Ovary (tissue), 9 donors: ENCODE data around the gene UNC5C. TPM values are rescaled to one million over a fixed set of nuclear protein-coding genes. Genes with fewer than 3 reads are reported as not detected.

Experiments
- DNase-seq, 5 donors: peaks; one replicate each; pipeline ENCODE4 v3.0.0-alpha.2; 2019 to 2020
- H3K27ac ChIP-seq, 2 donors: fragments of 200-600 bp; one replicate each; pipeline versions ENCODE4 v1.5.1 to v1.8.0; 2019 to 2022
- H3K27me3 ChIP-seq: fragments of 200-600 bp; one replicate; pipeline ENCODE4 v1.8.0; 2022
- H3K36me3 ChIP-seq: fragments of 200-600 bp; sonication (generic); one replicate; pipeline ENCODE4 v1.5.1; 2019
- H3K4me1 ChIP-seq: one replicate; pipeline ENCODE4 v1.8.1; 2013; ENCODE audit warnings: mild to moderate bottlenecking, moderate library complexity; ENCODE audit not compliant: insufficient read depth
- H3K4me3 ChIP-seq: fragments of 200-600 bp; sonication (generic); one replicate; pipeline ENCODE4 v1.5.1; 2017
- H3K9me3 ChIP-seq, 2 donors: fragments of 200-600 bp in 1 of 2; sonication (generic) in 1 of 2; one replicate each; pipeline versions ENCODE4 v1.5.1 to v1.8.1; 2013 to 2019; ENCODE audit warnings: mild to moderate bottlenecking in 1 of 2, moderate library complexity in 1 of 2
- EP300 ChIP-seq: sonication (generic); formaldehyde crosslinking; IDR thresholded peaks from one replicate; pipeline ENCODE4 v1.6.1; 2017; ENCODE audit warnings: antibody characterized with exemption
- POLR2A ChIP-seq: fragments of 450-650 bp; IDR thresholded peaks from one replicate; pipeline ENCODE4 v1.6.1; 2017; ENCODE audit warnings: antibody characterized with exemption, mild to moderate bottlenecking, moderate library complexity
- WGBS, 3 donors: extraction: QIAGEN DNeasy Blood & Tissue Kit in 1 of 3; methylation state at CpG; one replicate each; pipeline versions ENCODE4 v1.1.5 to v1.1.7; 2013 to 2017; 5-methylcytosine and 5-hydroxymethylcytosine counted together
- intact Hi-C, 4 donors: fragments of 100-400 bp; cut with DNase I; formaldehyde crosslinking; loops; one replicate each; pipeline versions ENCODE4 v1.11.0 to v1.15.1; 2022 to 2023
- polyA plus RNA-seq, 2 donors: library from polyadenylated mRNA; stranded (reverse); fragments of 200-250 nt in 1 of 2; fragments of 350-450 nt in 1 of 2; fragmentation: Illumina TruSeq in 1 of 2; extraction: RNeasy Lipid Tissue Mini Kit (QIAGEN cat#74804) in 1 of 2; gene quantifications; one replicate each; pipeline ENCODE4 v1.2.3, GENCODE V29; 2013 to 2014
- total RNA-seq, 7 donors: library from RNA; depleted of rRNA in 2 of 7; stranded (reverse); fragments of >200 nt in 2 of 7; fragmentation: NEBNext Ultra II Directional in 3 of 7; extraction: Animal tissue kit (Norgen Biotek cat#: 25700) in 3 of 7; gene quantifications; one replicate each; pipeline versions ENCODE4 v1.1.0 to v1.2.4, GENCODE V29; 2016 to 2023
- TF ChIP-seq, protein P1 (sequence below), 3 donors: fragments of 450-650 bp in 2 of 3; fragments of 200-600 bp in 1 of 3; IDR thresholded peaks; one replicate each; pipeline versions ENCODE4 v1.5.1 to v1.8.0; 2016 to 2022; ENCODE audit warnings: antibody characterized with exemption in 3 of 3, mild to moderate bottlenecking in 1 of 3
- donor health status: DM: no; HTN: no; CAD: no; lungs with moderate emphysema.
- donor health status: DM: no; HTN: no; CAD: no.
- donor health status: Bipolar disorder and iron deficiency.
- donor health status: DM: yes; HTN: yes; CAD: no.
- donor health status: DM: no; HTN: no; CAD: no.
- donor health status: DM: yes; HTN: yes; CAD: no.

UNC5C gene
- total and polyA plus RNA-seq, 9 donors, result 1.8 to 9.4 (median 3.9) TPM

DNA sequence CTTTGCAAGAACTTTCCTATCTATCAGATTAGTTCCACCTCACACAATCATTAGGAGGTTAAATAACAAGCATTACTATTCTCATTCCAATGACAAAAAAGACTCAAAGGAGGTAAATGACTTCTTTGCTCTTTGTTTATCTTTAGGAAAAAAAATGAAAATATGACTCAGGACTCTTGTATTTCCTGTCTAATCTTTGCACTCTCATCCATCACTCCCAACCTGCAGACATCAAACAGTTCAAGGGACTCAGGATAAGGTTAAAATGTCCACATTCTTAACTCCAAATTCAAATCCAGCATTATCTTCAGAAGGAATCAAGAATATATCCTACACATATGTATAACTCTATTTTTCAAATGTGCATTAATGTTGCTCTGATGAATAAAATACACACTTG is 139.6 kb downstream of the UNC5C start:
- intact Hi-C loops, result no loop called here
- TF ChIP-seq, protein P1, sequence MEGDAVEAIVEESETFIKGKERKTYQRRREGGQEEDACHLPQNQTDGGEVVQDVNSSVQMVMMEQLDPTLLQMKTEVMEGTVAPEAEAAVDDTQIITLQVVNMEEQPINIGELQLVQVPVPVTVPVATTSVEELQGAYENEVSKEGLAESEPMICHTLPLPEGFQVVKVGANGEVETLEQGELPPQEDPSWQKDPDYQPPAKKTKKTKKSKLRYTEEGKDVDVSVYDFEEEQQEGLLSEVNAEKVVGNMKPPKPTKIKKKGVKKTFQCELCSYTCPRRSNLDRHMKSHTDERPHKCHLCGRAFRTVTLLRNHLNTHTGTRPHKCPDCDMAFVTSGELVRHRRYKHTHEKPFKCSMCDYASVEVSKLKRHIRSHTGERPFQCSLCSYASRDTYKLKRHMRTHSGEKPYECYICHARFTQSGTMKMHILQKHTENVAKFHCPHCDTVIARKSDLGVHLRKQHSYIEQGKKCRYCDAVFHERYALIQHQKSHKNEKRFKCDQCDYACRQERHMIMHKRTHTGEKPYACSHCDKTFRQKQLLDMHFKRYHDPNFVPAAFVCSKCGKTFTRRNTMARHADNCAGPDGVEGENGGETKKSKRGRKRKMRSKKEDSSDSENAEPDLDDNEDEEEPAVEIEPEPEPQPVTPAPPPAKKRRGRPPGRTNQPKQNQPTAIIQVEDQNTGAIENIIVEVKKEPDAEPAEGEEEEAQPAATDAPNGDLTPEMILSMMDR (IDR thresholded peaks at IDR 0.05), result no peak
- no peak for TF ChIP-seq POLR2A
- no peak for TF ChIP-seq EP300
- no peaks in the 10 kb centered on the region for H3K36me3 ChIP-seq
- no peaks in the 10 kb centered on the region for H3K9me3 ChIP-seq
- DNase-seq, result no peak
- H3K27ac ChIP-seq, result no peak overlapping the region
- no peak overlapping the region for H3K4me3 ChIP-seq
- no peaks in the 10 kb centered on the region for H3K4me1 ChIP-seq
- H3K27me3 ChIP-seq, result no peaks in the 10 kb centered on the region

DNA sequence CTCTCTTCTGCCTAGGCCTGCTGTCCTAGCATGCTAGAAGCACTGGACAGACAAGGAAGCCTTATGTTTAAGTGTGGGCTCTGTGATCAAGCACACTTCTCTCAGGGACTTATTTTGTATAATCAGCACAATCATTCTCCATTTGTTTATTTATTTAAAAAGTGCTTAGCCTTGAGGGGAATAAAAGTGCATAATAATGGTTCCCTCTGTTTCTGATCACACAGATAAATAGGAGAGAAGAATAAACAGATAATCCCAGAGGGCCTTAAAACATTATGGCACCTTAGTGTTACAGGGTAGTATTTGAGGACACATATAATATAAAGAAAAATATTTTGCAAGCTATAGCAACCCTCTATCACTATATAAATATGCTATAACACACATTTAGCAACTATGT is 146.5 kb downstream of the UNC5C start:
- no peak for TF ChIP-seq EP300
- TF ChIP-seq, protein P1 (IDR thresholded peaks at IDR 0.05), result no peak
- no peak for TF ChIP-seq POLR2A
- no peaks in the 10 kb centered on the region for H3K36me3 ChIP-seq
- H3K9me3 ChIP-seq, result no peaks in the 10 kb centered on the region
- H3K27ac ChIP-seq, result no peak overlapping the region
- intact Hi-C loops, result no loop called here
- H3K4me1 ChIP-seq, result no peaks in the 10 kb centered on the region
- no peak overlapping the region for H3K4me3 ChIP-seq
- H3K27me3 ChIP-seq, result no peaks in the 10 kb centered on the region
- no peak for DNase-seq

DNA sequence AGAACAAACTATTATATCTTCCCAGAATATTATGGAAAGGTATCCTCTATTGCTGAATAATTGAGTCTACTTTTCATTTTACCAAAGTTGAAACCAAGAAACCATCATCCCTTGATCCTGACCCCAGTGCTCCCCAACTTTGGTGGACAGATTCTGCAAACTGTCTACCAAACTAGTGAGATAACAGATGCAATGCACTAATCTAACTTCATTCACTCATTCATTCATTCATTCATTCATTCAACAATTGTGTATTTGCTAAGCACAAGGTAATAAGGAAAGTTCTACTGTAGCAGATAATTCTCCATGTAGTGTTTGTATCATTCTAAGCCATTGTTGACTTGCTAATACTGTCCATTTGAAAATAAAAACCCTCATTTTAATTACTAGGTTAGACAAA is 150.6 kb downstream of the UNC5C start:
- intact Hi-C loops, result no loop called here
- Histone ChIP-seq H3K4me1 (no peaks in the 10 kb centered on the region), H3K9me3 (no peaks in the 10 kb centered on the region), H3K27me3 (no peaks in the 10 kb centered on the region), H3K4me3 (no peak overlapping the region), H3K27ac (no peak overlapping the region), H3K36me3 (no peaks in the 10 kb centered on the region)
- DNase-seq, result no peak
- TF ChIP-seq EP300 (no peak), POLR2A (no peak)
- TF ChIP-seq, protein P1 (IDR thresholded peaks at IDR 0.05), result no peak

DNA sequence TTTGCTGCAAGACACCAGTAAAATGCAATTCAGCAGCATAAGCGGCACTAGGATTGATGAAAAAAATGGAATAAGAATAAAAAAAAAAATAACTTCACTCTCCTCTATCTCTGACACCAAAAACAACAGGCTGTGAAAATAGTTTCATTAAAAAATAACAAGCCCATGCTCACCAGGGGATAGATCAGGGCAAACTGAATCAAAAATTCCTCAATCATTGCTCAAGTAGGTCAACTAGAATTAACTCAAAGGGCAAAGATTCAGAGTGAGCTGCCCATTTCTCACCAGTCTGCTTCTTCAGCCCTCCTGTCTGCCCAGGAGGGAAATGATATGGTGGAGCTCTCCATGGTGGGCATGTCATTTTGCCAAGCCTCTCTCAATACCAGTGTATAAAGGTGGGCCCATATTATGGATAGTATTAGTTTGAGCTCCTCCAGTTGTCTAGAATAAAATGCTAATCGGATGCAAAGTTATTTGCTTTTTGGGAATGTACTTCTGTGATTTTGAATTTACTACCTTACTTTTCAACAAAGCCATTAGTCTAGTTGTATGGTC is 153.9 kb downstream of the UNC5C start:
- H3K9me3 ChIP-seq, result no peaks in the 10 kb centered on the region
- TF ChIP-seq, protein P1 (IDR thresholded peaks at IDR 0.05), result no peak
- TF ChIP-seq EP300 (no peak), POLR2A (no peak)
- no peak overlapping the region for H3K27ac ChIP-seq
- no peak for DNase-seq
- 92 to 95% (median 93%) methylated on average over 2 of the region's 2 CpGs for WGBS, 3 donors
- H3K36me3 ChIP-seq, result no peaks in the 10 kb centered on the region
- no peaks in the 10 kb centered on the region for H3K27me3 ChIP-seq
- H3K4me1 ChIP-seq, result no peaks in the 10 kb centered on the region
- intact Hi-C loops, result no loop called here
- H3K4me3 ChIP-seq, result no peak overlapping the region

DNA sequence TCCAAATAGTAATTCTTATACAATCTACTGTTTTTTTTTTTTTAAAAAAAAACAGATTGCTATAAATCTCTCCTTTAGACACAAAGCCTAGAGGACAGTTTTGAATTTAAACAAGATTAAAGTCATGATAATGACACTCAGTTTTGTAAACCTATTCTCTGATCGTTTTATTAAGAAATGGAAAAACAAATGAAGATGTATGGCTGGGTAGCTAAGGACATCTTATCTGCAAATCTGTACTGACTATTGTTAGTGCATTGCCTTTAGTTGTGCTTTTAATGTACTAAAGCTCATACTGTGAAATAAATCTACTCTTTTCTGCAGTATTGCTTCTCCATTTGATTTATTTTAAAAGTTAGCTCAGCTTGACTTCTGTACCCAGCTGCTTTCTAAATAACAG is 155.0 kb downstream of the UNC5C start:
- Histone ChIP-seq H3K4me3 (no peak overlapping the region), H3K4me1 (no peaks in the 10 kb centered on the region), H3K27ac (no peak overlapping the region), H3K36me3 (no peaks in the 10 kb centered on the region), H3K9me3 (no peaks in the 10 kb centered on the region), H3K27me3 (no peaks in the 10 kb centered on the region)
- no peak for DNase-seq
- no peak for TF ChIP-seq EP300
- TF ChIP-seq, protein P1 (IDR thresholded peaks at IDR 0.05), result no peak
- TF ChIP-seq POLR2A, result no peak
- intact Hi-C loops, result no loop called here
- 40 to 61% (median 60%) methylated on average over 1 of the region's 1 CpG for WGBS, 3 donors
